Measurements from ENCODE around the gene GAB3.
A peak's percentile ranks its signal among the peaks of the same experiment; 100 is the strongest.

The GAB3 gene

DNA sequence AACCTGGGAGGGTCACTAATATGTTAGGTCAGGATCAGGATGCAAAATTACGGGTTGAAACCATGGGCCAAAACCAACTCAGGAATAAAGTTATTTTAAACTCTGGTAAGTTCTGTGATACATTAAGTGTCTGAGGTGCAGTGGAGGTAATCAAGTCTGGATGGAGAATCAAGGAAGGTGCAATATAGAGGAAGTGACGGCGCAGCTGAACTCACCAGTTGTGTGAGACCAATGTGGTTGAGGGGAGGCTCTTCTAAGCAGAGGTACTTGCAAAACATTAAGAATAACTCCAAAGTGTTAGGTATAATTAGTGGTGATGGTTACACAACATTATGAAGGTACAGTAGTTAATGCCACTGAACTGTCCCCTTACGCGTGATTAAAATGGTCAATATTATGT, 19.7 kb downstream of the GAB3 start:
- Histone ChIP-seq H3K9ac (ENCODE audit: low read length in 2 of 2) (no peak overlapping the region), H3K36me3 (ENCODE audit: control insufficient read depth in 2 of 2, insufficient read depth in 2 of 2, low read length in 2 of 2) (no peaks in the 10 kb centered on the region), H3K9me3 (ENCODE audit: control insufficient read depth in 2 of 2, low read length in 2 of 2) (no peaks in the 10 kb centered on the region), H3K27ac (ENCODE audit: low read length) (peak overlapping the region; percentile 67), H3K4me1 (ENCODE audit: control insufficient read depth, insufficient read depth, low read length) (peaks cover 78% of the 10 kb centered on the region), H3K4me3 (ENCODE audit: low read length in 2 of 2) (no peak overlapping the region), H3K27me3 (ENCODE audit: control insufficient read depth in 1 of 2, insufficient read depth in 2 of 2, low read length in 2 of 2) (peaks cover 0 to 8% of the 10 kb centered on the region in 2 donors)

DNA sequence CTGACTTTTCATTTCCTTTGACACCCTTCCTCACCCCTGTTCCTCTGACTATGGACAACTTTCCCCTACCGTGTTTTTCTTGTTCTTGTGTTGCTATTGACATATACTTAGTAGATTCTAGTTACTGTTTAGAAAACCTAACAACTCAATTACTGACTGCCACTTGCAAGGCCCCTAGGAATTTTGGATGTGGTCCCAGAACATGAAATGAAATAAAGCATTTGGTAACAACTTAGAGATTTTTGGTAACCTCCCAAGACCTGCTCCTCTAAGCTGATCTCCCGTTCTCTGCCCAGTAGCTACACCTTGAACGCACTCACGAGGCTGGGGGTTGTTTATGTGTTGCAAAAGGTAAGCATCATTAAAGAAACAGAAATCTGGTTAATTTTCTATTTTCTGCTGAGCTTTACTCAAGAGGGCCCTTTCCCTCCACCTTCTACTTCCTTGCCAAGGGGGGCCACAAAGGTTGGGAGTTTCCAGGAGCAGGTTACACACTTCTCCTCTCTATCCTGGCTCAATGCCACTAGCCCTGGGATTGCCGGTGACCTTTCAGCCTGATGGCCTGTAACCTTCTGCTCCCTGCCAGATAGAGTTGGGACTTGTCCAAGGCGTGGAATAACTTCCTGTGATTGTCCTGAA, 20.5 kb downstream of the GAB3 start:
- H3K9ac ChIP-seq (ENCODE audit: low read length in 2 of 2) = no peak overlapping the region
- peaks cover 70% of the 10 kb centered on the region for H3K4me1 ChIP-seq (ENCODE audit: control insufficient read depth, insufficient read depth, low read length)
- H3K27ac ChIP-seq (ENCODE audit: low read length) = peak overlapping the region; percentile 70
- H3K4me3 ChIP-seq (ENCODE audit: low read length in 2 of 2) = no peak overlapping the region
- peaks cover 0 to 8% of the 10 kb centered on the region in 2 donors for H3K27me3 ChIP-seq (ENCODE audit: control insufficient read depth in 1 of 2, insufficient read depth in 2 of 2, low read length in 2 of 2)
- no peaks in the 10 kb centered on the region for H3K36me3 ChIP-seq (ENCODE audit: control insufficient read depth in 2 of 2, insufficient read depth in 2 of 2, low read length in 2 of 2)
- no peaks in the 10 kb centered on the region for H3K9me3 ChIP-seq (ENCODE audit: control insufficient read depth in 2 of 2, low read length in 2 of 2)

- H3K9me3 ChIP-seq (ENCODE audit: control insufficient read depth in 2 of 2, low read length in 2 of 2) = no peaks in the 10 kb centered on the region
- peak overlapping the region in 1 of 2 donors; percentile 15 for H3K4me3 ChIP-seq (ENCODE audit: low read length in 2 of 2)
- peaks cover 0 to 8% of the 10 kb centered on the region in 2 donors for H3K27me3 ChIP-seq (ENCODE audit: control insufficient read depth in 1 of 2, insufficient read depth in 2 of 2, low read length in 2 of 2)
- H3K9ac ChIP-seq (ENCODE audit: low read length in 2 of 2) = no peak overlapping the region
- no peaks in the 10 kb centered on the region for H3K36me3 ChIP-seq (ENCODE audit: control insufficient read depth in 2 of 2, insufficient read depth in 2 of 2, low read length in 2 of 2)
- H3K27ac ChIP-seq (ENCODE audit: low read length) = peak overlapping the region; percentile 70
- peaks cover 65% of the 10 kb centered on the region for H3K4me1 ChIP-seq (ENCODE audit: control insufficient read depth, insufficient read depth, low read length)
These were observed 21.4 kb downstream of the GAB3 start for GRCh38 chrX:154729439-154729838.

DNA sequence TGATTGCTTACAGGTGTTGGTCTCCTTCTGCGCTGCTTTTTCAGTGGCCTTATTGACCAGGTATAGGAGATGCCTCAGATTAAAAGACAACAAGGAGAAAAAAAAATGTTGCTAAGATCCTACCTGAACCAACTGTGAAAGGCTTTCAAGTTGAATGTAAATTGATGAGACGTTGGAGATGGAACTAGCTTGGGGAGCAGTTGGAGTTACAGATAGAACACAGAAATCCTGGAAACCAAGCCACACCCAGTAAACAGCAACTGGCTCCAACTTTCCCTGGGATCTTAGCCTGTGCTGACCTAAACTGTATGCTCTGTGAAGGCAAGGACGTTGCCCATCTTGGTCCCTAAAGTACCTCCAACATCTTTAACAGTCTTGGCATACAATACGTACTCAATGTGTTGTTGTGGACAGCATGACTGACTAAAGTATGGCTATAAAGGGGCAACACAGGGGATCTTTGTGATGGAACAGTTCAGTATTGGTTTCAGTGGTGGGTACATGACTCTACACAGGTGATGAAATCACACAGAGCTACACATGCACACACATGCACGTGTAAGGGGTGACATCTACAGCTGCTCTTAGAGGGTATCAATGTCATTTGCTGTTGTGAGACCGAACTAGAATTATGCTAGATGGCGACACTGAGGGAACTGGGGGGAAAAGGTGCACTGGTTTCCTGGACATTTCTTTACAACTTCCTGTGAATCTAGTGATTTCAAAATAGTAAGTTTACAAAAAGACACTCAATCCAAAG, 22.3 kb downstream of the GAB3 start:
- Histone ChIP-seq H3K27ac (ENCODE audit: low read length) (peak overlapping the region; percentile 70), H3K27me3 (ENCODE audit: control insufficient read depth in 1 of 2, insufficient read depth in 2 of 2, low read length in 2 of 2) (peaks cover 0 to 8% of the 10 kb centered on the region in 2 donors), H3K4me3 (ENCODE audit: low read length in 2 of 2) (no peak overlapping the region), H3K36me3 (ENCODE audit: control insufficient read depth in 2 of 2, insufficient read depth in 2 of 2, low read length in 2 of 2) (no peaks in the 10 kb centered on the region), H3K9me3 (ENCODE audit: control insufficient read depth in 2 of 2, low read length in 2 of 2) (no peaks in the 10 kb centered on the region), H3K9ac (ENCODE audit: low read length in 2 of 2) (no peak overlapping the region), H3K4me1 (ENCODE audit: control insufficient read depth, insufficient read depth, low read length) (peaks cover 60% of the 10 kb centered on the region)

GRCh38 chrX:154727871-154728270, 23.0 kb downstream of the GAB3 start:
- H3K4me1 ChIP-seq (ENCODE audit: control insufficient read depth, insufficient read depth, low read length) = peaks cover 56% of the 10 kb centered on the region
- no peak overlapping the region for H3K9ac ChIP-seq (ENCODE audit: low read length in 2 of 2)
- peak overlapping the region; percentile 70 for H3K27ac ChIP-seq (ENCODE audit: low read length)
- H3K4me3 ChIP-seq (ENCODE audit: low read length in 2 of 2) = peak overlapping the region in 1 of 2 donors; percentile 22
- H3K27me3 ChIP-seq (ENCODE audit: control insufficient read depth in 1 of 2, insufficient read depth in 2 of 2, low read length in 2 of 2) = peaks cover 0 to 12% of the 10 kb centered on the region in 2 donors
- no peaks in the 10 kb centered on the region for H3K36me3 ChIP-seq (ENCODE audit: control insufficient read depth in 2 of 2, insufficient read depth in 2 of 2, low read length in 2 of 2)
- no peaks in the 10 kb centered on the region for H3K9me3 ChIP-seq (ENCODE audit: control insufficient read depth in 2 of 2, low read length in 2 of 2)

GRCh38 chrX:154727418-154727817, 23.5 kb downstream of the GAB3 start:
- Histone ChIP-seq H3K4me1 (ENCODE audit: control insufficient read depth, insufficient read depth, low read length) (peaks cover 52% of the 10 kb centered on the region), H3K9ac (ENCODE audit: low read length in 2 of 2) (peak overlapping the region in 1 of 2 donors; percentile 6), H3K27ac (ENCODE audit: low read length) (peak overlapping the region; percentile 70)

GRCh38 chrX:154724993-154725756, 25.7 kb downstream of the GAB3 start:
- no peak overlapping the region for H3K27ac ChIP-seq (ENCODE audit: low read length)
- H3K36me3 ChIP-seq (ENCODE audit: control insufficient read depth in 2 of 2, insufficient read depth in 2 of 2, low read length in 2 of 2) = no peaks in the 10 kb centered on the region
- H3K4me1 ChIP-seq (ENCODE audit: control insufficient read depth, insufficient read depth, low read length) = peaks cover 34% of the 10 kb centered on the region
- H3K27me3 ChIP-seq (ENCODE audit: control insufficient read depth in 1 of 2, insufficient read depth in 2 of 2, low read length in 2 of 2) = peaks cover 0 to 8% of the 10 kb centered on the region in 2 donors
- H3K9me3 ChIP-seq (ENCODE audit: control insufficient read depth in 2 of 2, low read length in 2 of 2) = peaks cover 0 to 5% of the 10 kb centered on the region in 2 donors
- no peak overlapping the region for H3K4me3 ChIP-seq (ENCODE audit: low read length in 2 of 2)
- H3K9ac ChIP-seq (ENCODE audit: low read length in 2 of 2) = no peak overlapping the region

More at GRCh38 chrX:154727418-154727817, 23.5 kb downstream of the GAB3 start:
- Histone ChIP-seq H3K36me3 (ENCODE audit: control insufficient read depth in 2 of 2, insufficient read depth in 2 of 2, low read length in 2 of 2) (no peaks in the 10 kb centered on the region), H3K27me3 (ENCODE audit: control insufficient read depth in 1 of 2, insufficient read depth in 2 of 2, low read length in 2 of 2) (peaks cover 0 to 12% of the 10 kb centered on the region in 2 donors), H3K9me3 (ENCODE audit: control insufficient read depth in 2 of 2, low read length in 2 of 2) (no peaks in the 10 kb centered on the region), H3K4me3 (ENCODE audit: low read length in 2 of 2) (peak overlapping the region in 1 of 2 donors; percentile 22)

DNA sequence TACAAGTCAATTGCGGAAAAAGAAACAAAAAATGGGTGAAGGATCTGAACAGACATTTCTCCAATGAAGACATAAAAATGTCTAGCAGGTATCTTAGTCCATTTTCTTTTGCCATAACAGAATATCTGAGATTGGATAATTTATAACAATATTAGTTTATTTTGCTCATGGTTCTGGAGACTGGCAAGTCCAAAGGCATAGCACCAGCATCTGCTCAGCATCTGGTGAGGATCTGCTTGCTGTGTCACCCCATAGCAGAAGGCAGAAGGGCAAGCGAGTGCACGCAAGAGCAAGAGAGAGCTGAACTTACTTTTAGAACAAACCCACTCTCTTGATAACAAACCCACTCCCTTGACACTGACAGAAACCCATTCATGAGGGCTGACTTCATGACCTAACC, 29.7 kb downstream of the GAB3 start:
- no peaks in the 10 kb centered on the region for H3K4me1 ChIP-seq (ENCODE audit: control insufficient read depth, insufficient read depth, low read length)
- H3K9ac ChIP-seq (ENCODE audit: low read length in 2 of 2) = no peak overlapping the region
- peaks cover 0 to 3% of the 10 kb centered on the region in 2 donors for H3K27me3 ChIP-seq (ENCODE audit: control insufficient read depth in 1 of 2, insufficient read depth in 2 of 2, low read length in 2 of 2)
- no peaks in the 10 kb centered on the region for H3K36me3 ChIP-seq (ENCODE audit: control insufficient read depth in 2 of 2, insufficient read depth in 2 of 2, low read length in 2 of 2)
- H3K27ac ChIP-seq (ENCODE audit: low read length) = no peak overlapping the region
- no peak overlapping the region for H3K4me3 ChIP-seq (ENCODE audit: low read length in 2 of 2)
- H3K9me3 ChIP-seq (ENCODE audit: control insufficient read depth in 2 of 2, low read length in 2 of 2) = peaks cover 0 to 5% of the 10 kb centered on the region in 2 donors

GRCh38 chrX:154720067-154720466, 30.8 kb downstream of the GAB3 start:
- Histone ChIP-seq H3K4me1 (ENCODE audit: control insufficient read depth, insufficient read depth, low read length) (no peaks in the 10 kb centered on the region), H3K36me3 (ENCODE audit: control insufficient read depth in 2 of 2, insufficient read depth in 2 of 2, low read length in 2 of 2) (no peaks in the 10 kb centered on the region), H3K9me3 (ENCODE audit: control insufficient read depth in 2 of 2, low read length in 2 of 2) (peaks cover 0 to 5% of the 10 kb centered on the region in 2 donors), H3K4me3 (ENCODE audit: low read length in 2 of 2) (no peak overlapping the region), H3K27ac (ENCODE audit: low read length) (no peak overlapping the region), H3K27me3 (ENCODE audit: control insufficient read depth in 1 of 2, insufficient read depth in 2 of 2, low read length in 2 of 2) (peaks cover 0 to 3% of the 10 kb centered on the region in 2 donors), H3K9ac (ENCODE audit: low read length in 2 of 2) (no peak overlapping the region)

GRCh38 chrX:154719132-154719675, 31.7 kb downstream of the GAB3 start:
- Histone ChIP-seq H3K27ac (ENCODE audit: low read length) (no peak overlapping the region), H3K4me3 (ENCODE audit: low read length in 2 of 2) (no peak overlapping the region), H3K9ac (ENCODE audit: low read length in 2 of 2) (no peak overlapping the region), H3K27me3 (ENCODE audit: control insufficient read depth in 1 of 2, insufficient read depth in 2 of 2, low read length in 2 of 2) (peaks cover 0 to 3% of the 10 kb centered on the region in 2 donors), H3K9me3 (ENCODE audit: control insufficient read depth in 2 of 2, low read length in 2 of 2) (peaks cover 0 to 5% of the 10 kb centered on the region in 2 donors), H3K4me1 (ENCODE audit: control insufficient read depth, insufficient read depth, low read length) (no peaks in the 10 kb centered on the region), H3K36me3 (ENCODE audit: control insufficient read depth in 2 of 2, insufficient read depth in 2 of 2, low read length in 2 of 2) (no peaks in the 10 kb centered on the region)
